Mesodermal cell (in vitro differentiated cells): ENCODE measurements around the gene QKI.

ENCODE experiments used
- H3K27ac ChIP-seq: 2 replicates; pipeline ENCODE4 v1.7.0; 2013; ENCODE audit warnings: mild to moderate bottlenecking, low read depth, low read length, moderate library complexity; ENCODE audit not compliant: severe bottlenecking
- H3K36me3 ChIP-seq: 2 replicates; pipeline ENCODE4 v1.7.1; 2013; ENCODE audit warnings: mild to moderate bottlenecking, low read length, moderate library complexity; ENCODE audit not compliant: control insufficient read depth, insufficient read depth
- H3K4me1 ChIP-seq: one replicate; pipeline ENCODE4 v1.7.1; 2013; ENCODE audit warnings: mild to moderate bottlenecking, low read length; ENCODE audit not compliant: insufficient read depth, control insufficient read depth, poor library complexity, severe bottlenecking
- H3K4me3 ChIP-seq: 2 replicates; pipeline ENCODE4 v1.7.0; 2013; ENCODE audit warnings: low read length, control low read depth, mild to moderate bottlenecking; ENCODE audit not compliant: insufficient read depth, poor library complexity, severe bottlenecking; ENCODE audit errors: extremely low read depth
- H3K9me3 ChIP-seq: 2 replicates; pipeline ENCODE4 v1.7.1; 2013; ENCODE audit warnings: mild to moderate bottlenecking, low read length, moderate library complexity; ENCODE audit not compliant: control insufficient read depth
- WGBS, 2 experiments: methylation state at CpG; one replicate each; pipeline ENCODE4 v1.1.5; 2013; ENCODE audit warnings: missing lambda C conversion rate in 2 of 2; ENCODE audit not compliant: insufficient coverage in 2 of 2; 5-methylcytosine and 5-hydroxymethylcytosine counted together

QKI gene

GRCh38 chr6:163402616-163403015 lies 11.9 kb upstream of the QKI start:
- no peak overlapping the region for H3K4me3 ChIP-seq
- H3K36me3 ChIP-seq, result no peaks in the 10 kb centered on the region
- WGBS, 2 experiments, result 92% methylated on average over 2 to 6 of the region's 7 CpGs
- peaks cover 1% of the 10 kb centered on the region for H3K4me1 ChIP-seq
- H3K27ac ChIP-seq, result no peak overlapping the region
- H3K9me3 ChIP-seq, result no peaks in the 10 kb centered on the region

GRCh38 chr6:163404825-163405265 lies 9.7 kb upstream of the QKI start:
- Histone ChIP-seq H3K27ac (no peak overlapping the region), H3K4me1 (no peaks in the 10 kb centered on the region), H3K36me3 (no peaks in the 10 kb centered on the region), H3K4me3 (no peak overlapping the region), H3K9me3 (no peaks in the 10 kb centered on the region)
- WGBS, 2 experiments, result 76 to 81% methylated on average over 7 to 10 of the region's 10 CpGs

- Histone ChIP-seq H3K9me3 (no peaks in the 10 kb centered on the region), H3K4me3 (no peak overlapping the region), H3K36me3 (no peaks in the 10 kb centered on the region), H3K27ac (no peak overlapping the region), H3K4me1 (no peaks in the 10 kb centered on the region)
- WGBS, 2 experiments, result 79% methylated on average over 15 of the region's 18 CpGs
Measured at GRCh38 chr6:163405412-163406309, 8.9 kb upstream of the QKI start.

GRCh38 chr6:163406366-163406765 lies 8.2 kb upstream of the QKI start:
- no peak overlapping the region for H3K4me3 ChIP-seq

GRCh38 chr6:163406830-163407229 lies 7.7 kb upstream of the QKI start:
- Histone ChIP-seq H3K27ac (no peak overlapping the region), H3K4me3 (no peak overlapping the region), H3K9me3 (no peaks in the 10 kb centered on the region), H3K4me1 (no peaks in the 10 kb centered on the region), H3K36me3 (peaks cover 3% of the 10 kb centered on the region)
- no CpG with 5 or more reads among the region's 2 CpGs for WGBS, 2 experiments

More at GRCh38 chr6:163406366-163406765, 8.2 kb upstream of the QKI start:
- WGBS, 2 experiments, result no CpG with 5 or more reads among the region's 1 CpG
- Histone ChIP-seq H3K36me3 (no peaks in the 10 kb centered on the region), H3K9me3 (no peaks in the 10 kb centered on the region), H3K4me1 (no peaks in the 10 kb centered on the region), H3K27ac (no peak overlapping the region)

GRCh38 chr6:163408352-163408991 lies 6.0 kb upstream of the QKI start:
- Histone ChIP-seq H3K9me3 (no peaks in the 10 kb centered on the region), H3K4me1 (no peaks in the 10 kb centered on the region), H3K27ac (no peak overlapping the region), H3K4me3 (no peak overlapping the region), H3K36me3 (peaks cover 3% of the 10 kb centered on the region)
- WGBS, 2 experiments, result 97 to 98% methylated on average over 6 of the region's 9 CpGs

- no peak overlapping the region for H3K27ac ChIP-seq
- H3K4me1 ChIP-seq, result no peaks in the 10 kb centered on the region
- H3K9me3 ChIP-seq, result no peaks in the 10 kb centered on the region
- H3K4me3 ChIP-seq, result no peak overlapping the region
- H3K36me3 ChIP-seq, result peaks cover 3% of the 10 kb centered on the region
- 87 to 92% methylated on average over 7 of the region's 12 CpGs for WGBS, 2 experiments
Measured at GRCh38 chr6:163409712-163410111, 4.8 kb upstream of the QKI start.

GRCh38 chr6:163412341-163412740 lies 2.2 kb upstream of the QKI start:
- peak overlapping the region; percentile 74 for H3K4me3 ChIP-seq
- H3K36me3 ChIP-seq, result peaks cover 3% of the 10 kb centered on the region
- H3K27ac ChIP-seq, result no peak overlapping the region
- no peaks in the 10 kb centered on the region for H3K9me3 ChIP-seq
- 67 to 80% methylated on average over 1 of the region's 1 CpG for WGBS, 2 experiments
- no peaks in the 10 kb centered on the region for H3K4me1 ChIP-seq

- Histone ChIP-seq H3K36me3 (peaks cover 3% of the 10 kb centered on the region), H3K27ac (peak overlapping the region; percentile 97), H3K9me3 (no peaks in the 10 kb centered on the region), H3K4me1 (no peaks in the 10 kb centered on the region), H3K4me3 (peak overlapping the region; percentile 74)
- WGBS, 2 experiments, result 6 to 12% methylated on average over 10 to 11 of the region's 14 CpGs
Measured at GRCh38 chr6:163412801-163413344, 1.6 kb upstream of the QKI start.

GRCh38 chr6:163413345-163414116 lies 987 bp upstream of the QKI start:
- Histone ChIP-seq H3K9me3 (no peaks in the 10 kb centered on the region), H3K27ac (peak overlapping the region; percentile 97), H3K4me3 (peak overlapping the region; percentile 74), H3K36me3 (peaks cover 3% of the 10 kb centered on the region), H3K4me1 (peaks cover under 1% of the 10 kb centered on the region)
- 0% methylated on average over 74 to 90 of the region's 109 CpGs for WGBS, 2 experiments
